B cell (primary cell): ENCODE data around the gene CFAP70. TPM values are rescaled to one million over a fixed set of nuclear protein-coding genes. Genes with fewer than 3 reads are reported as not detected.

ENCODE experiments used
- ATAC-seq: fragments of 200-7000 bp; cut with Tn5 transposase; one replicate; pipeline ENCODE4 v1.10.0; 2021; ENCODE audit warnings: low read depth, mild to moderate bottlenecking, moderate number of reproducible peaks, moderate library complexity
- CTCF ChIA-PET: fragments of 350-600 bp; sonication (Branson Sonifier 250); formaldehyde crosslinking; loops from one replicate; lab custom pipeline; 2021; ENCODE audit warnings: antibody characterized with exemption, inconsistent platforms; lab: Charles Lee
- POLR2A ChIA-PET: fragments of 350-600 bp; sonication (Branson Sonifier 250); formaldehyde crosslinking; loops from one replicate; lab custom pipeline; 2021; ENCODE audit warnings: antibody characterized with exemption; lab: Charles Lee
- DNase-seq: peaks from one replicate; pipeline ENCODE4 v3.0.0; 2013
- H2AFZ ChIP-seq: 2 replicates; pipeline ENCODE4 v1.6.1; 2012; ENCODE audit warnings: mild to moderate bottlenecking, low read depth, low read length; ENCODE audit not compliant: insufficient read depth, poor library complexity, severe bottlenecking
- H3K27ac ChIP-seq, 2 donors: 1 replicate in 1 of 2; 2 replicates in 1 of 2; pipeline ENCODE4 v1.5.1; 2012 to 2013; ENCODE audit warnings: low read length in 2 of 2, mild to moderate bottlenecking in 2 of 2, moderate library complexity in 1 of 2
- H3K27me3 ChIP-seq, 4 experiments: fragments of 200-600 bp in 1 of 4; sonication (generic) in 1 of 4; replicated peaks in 1 of 4; 1 replicate in 2 of 4; 2 replicates in 2 of 4; pipeline versions ENCODE4 v1.6.1 to v1.7.0; 2013 to 2016; ENCODE audit warnings: low read length in 3 of 4, mild to moderate bottlenecking in 2 of 4, mixed read lengths in 1 of 4, moderate library complexity in 1 of 4; ENCODE audit not compliant: insufficient read depth in 4 of 4, control insufficient read depth in 3 of 4; ENCODE audit errors: control extremely low read depth in 1 of 4
- H3K36me3 ChIP-seq, 2 experiments: replicated peaks in 1 of 2; 1 replicate in 1 of 2; 2 replicates in 1 of 2; pipeline versions ENCODE4 v1.6.1 to v1.7.1; 2013; ENCODE audit warnings: low read length in 1 of 2; ENCODE audit not compliant: insufficient read depth in 2 of 2, control insufficient read depth in 1 of 2; ENCODE audit errors: control extremely low read depth in 1 of 2, extremely low read depth in 1 of 2
- H3K4me1 ChIP-seq, 2 donors: fragments of 200-600 bp in 1 of 2; sonication (generic) in 1 of 2; 1 replicate in 1 of 2; 2 replicates in 1 of 2; pipeline versions ENCODE4 v1.5.1 to v1.6.1; 2013 to 2017; ENCODE audit warnings: low read length in 2 of 2; ENCODE audit not compliant: control insufficient read depth in 2 of 2, insufficient read depth in 2 of 2
- H3K4me2 ChIP-seq: replicated peaks from 2 replicates; pipeline ENCODE3; 2012; ENCODE audit warnings: mild to moderate bottlenecking, low read depth, low read length; ENCODE audit not compliant: poor library complexity, severe bottlenecking
- H3K4me3 ChIP-seq, 5 experiments: fragments of 200-600 bp in 1 of 5; sonication (generic) in 1 of 5; 1 replicate in 3 of 5; 2 replicates in 2 of 5; pipeline versions ENCODE4 v1.5.1 to v1.7.0; 2011 to 2016; ENCODE audit warnings: low read length in 4 of 5, mild to moderate bottlenecking in 4 of 5, low read depth in 2 of 5, control low read depth in 1 of 5, moderate library complexity in 1 of 5; ENCODE audit not compliant: insufficient read depth in 1 of 5; ENCODE audit errors: control extremely low read depth in 1 of 5, extremely low read depth in 1 of 5
- H3K79me2 ChIP-seq: fragments of 200-600 bp; sonication (generic); one replicate; pipeline ENCODE4 v1.6.0; 2016; ENCODE audit warnings: low read length; ENCODE audit not compliant: control insufficient read depth, insufficient read depth
- H3K9ac ChIP-seq: fragments of 200-600 bp; sonication (generic); 2 replicates; pipeline ENCODE4 v1.6.1; 2017; ENCODE audit warnings: mild to moderate bottlenecking, low read length, moderate library complexity
- H3K9me3 ChIP-seq, 3 donors: one replicate each; pipeline versions ENCODE4 v1.6.1 to v1.7.1; 2013; ENCODE audit warnings: low read length in 2 of 3; ENCODE audit not compliant: control insufficient read depth in 2 of 3, insufficient read depth in 1 of 3; ENCODE audit errors: control extremely low read depth in 1 of 3
- H4K20me1 ChIP-seq: 2 replicates; pipeline ENCODE4 v1.6.0; 2012; ENCODE audit warnings: mild to moderate bottlenecking, low read length; ENCODE audit not compliant: insufficient read depth, control insufficient read depth, poor library complexity, severe bottlenecking
- H3K27ac Mint-ChIP-seq: one replicate; pipeline ENCODE4 v1.8.0; 2021; ENCODE audit warnings: mixed read lengths
- H3K27me3 Mint-ChIP-seq: one replicate; pipeline ENCODE4 v1.8.0; 2021; ENCODE audit warnings: mixed read lengths
- H3K4me1 Mint-ChIP-seq: one replicate; pipeline ENCODE4 v1.8.0; 2021; ENCODE audit warnings: mixed read lengths
- H3K4me3 Mint-ChIP-seq: one replicate; pipeline ENCODE4 v1.8.0; 2021; ENCODE audit warnings: mixed read lengths
- H3K9me3 Mint-ChIP-seq: one replicate; pipeline ENCODE4 v1.8.0; 2022; ENCODE audit warnings: mixed read lengths; ENCODE audit not compliant: insufficient read depth
- CTCF ChIP-seq: fragments of 200-600 bp; IDR thresholded peaks from one replicate; pipeline ENCODE4 v1.8.0; 2022; ENCODE audit warnings: antibody characterized with exemption, mild to moderate bottlenecking
- EZH2 ChIP-seq: IDR thresholded peaks from 2 replicates; pipeline ENCODE4 v1.6.1; 2012; ENCODE audit warnings: borderline replicate concordance, low read depth, mild to moderate bottlenecking, moderate library complexity, low read length; ENCODE audit not compliant: insufficient read depth, poor library complexity, severe bottlenecking
- WGBS: methylation state at CpG from one replicate; pipeline ENCODE4 v1.1.5; 2013; ENCODE audit warnings: missing lambda C conversion rate; ENCODE audit not compliant: insufficient coverage; 5-methylcytosine and 5-hydroxymethylcytosine counted together
- intact Hi-C: fragments of 100-400 bp; cut with micrococcal nuclease; formaldehyde crosslinking; loops from one replicate; pipeline ENCODE4 v1.10.0; 2022
- polyA plus RNA-seq: library from polyadenylated mRNA; depleted of rRNA; stranded (reverse); fragments of >200 nt; gene quantifications from 2 replicates; pipeline ENCODE4 v1.2.3, GENCODE V29; 2012
- total RNA-seq, 2 donors: library from RNA; stranded (reverse); fragments of 120-200 nt in 1 of 2; gene quantifications; 1 replicate in 1 of 2; 2 replicates in 1 of 2; pipeline versions ENCODE4 v1.2.3 to v1.2.4, GENCODE V29; 2013 to 2022

Gene CFAP70
- total and polyA plus RNA-seq, 2 donors (not counting 1 experiment from before 2014, with no cell fraction given): 1.6 to 3.6 TPM

DNA sequence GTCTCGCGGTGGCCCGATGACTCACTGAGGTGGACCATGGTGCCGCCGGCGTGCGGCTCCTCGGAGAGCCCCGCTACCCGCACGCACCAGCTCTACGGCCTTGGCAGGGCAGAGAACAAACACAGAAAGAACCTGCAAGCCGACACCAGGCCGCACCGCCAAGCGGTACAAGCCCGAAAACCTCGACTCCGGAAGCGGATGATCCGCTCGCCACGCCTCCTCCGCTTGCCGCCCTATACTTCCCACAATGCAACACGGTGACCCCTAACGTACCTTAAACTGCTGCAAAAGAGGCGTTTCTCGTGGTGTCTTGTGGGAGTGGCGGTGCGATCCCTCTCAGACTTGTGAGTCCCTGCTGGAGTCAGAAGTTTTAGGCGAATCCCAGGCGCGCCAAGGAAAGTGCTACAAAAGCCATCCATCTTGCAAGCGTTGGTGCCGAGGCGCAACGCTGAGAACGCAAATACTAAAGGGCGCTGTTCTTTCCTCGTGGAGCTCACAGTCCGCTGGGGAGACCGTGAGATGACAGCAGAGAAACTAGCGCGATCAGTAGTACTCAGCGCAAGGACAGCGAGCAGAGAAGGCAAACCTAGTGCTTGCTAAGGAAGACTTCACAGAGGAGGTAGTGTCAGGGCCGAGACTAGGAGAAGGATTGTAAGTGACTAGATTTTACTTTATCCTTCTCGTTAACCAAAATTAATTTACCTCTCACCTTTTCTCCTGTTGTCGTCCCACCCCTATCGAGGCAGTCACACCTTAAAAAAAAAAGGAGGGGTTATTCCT is 106.0 kb downstream of the CFAP70 start, which contains the start of gene MRPS16:
TSS of gene MRPS16 (minus strand) at position 200 of the 780 bp plus-strand sequence. CDS start at position 38, 162 bp downstream.
- DNase-seq: peak; percentile 95
- peak within 1 kb of the TSS; percentile 83 to 92 for H3K27ac ChIP-seq
- peak within 1 kb of the TSS; percentile 100 for H3K4me3 Mint-ChIP-seq
- peaks cover 43% of the 10 kb centered on the region for H3K4me1 Mint-ChIP-seq
- peak within 1 kb of the TSS; percentile 89 for H3K4me2 ChIP-seq
- POLR2A ChIA-PET: interaction anchor here (0.6 to 1.5 kb wide), 3 partner anchors 156 to 481 kb away, joined by 3 to 6 read pairs (median 5); partner anchors contain the start of gene P4HA1
- peak within 1 kb of the TSS; percentile 90 for H3K27ac Mint-ChIP-seq
- peak; percentile 90 for ATAC-seq
- peak within 1 kb of the TSS; percentile 89 for H2AFZ ChIP-seq
- H3K9ac ChIP-seq: peak within 1 kb of the TSS; percentile 89
- no peaks in the 10 kb centered on the region for H3K9me3 Mint-ChIP-seq
- H3K27me3 ChIP-seq: no peaks in the 10 kb centered on the region
- peak within 1 kb of the TSS; percentile 76 to 98 (median 90) for H3K4me3 ChIP-seq
- H3K79me2 ChIP-seq: peaks cover 44% of the 10 kb centered on the region
- no peak for TF ChIP-seq CTCF
- no peak for TF ChIP-seq EZH2
- no peaks in the 10 kb centered on the region for H3K27me3 Mint-ChIP-seq
- H3K4me1 ChIP-seq: peaks cover 23 to 28% of the 10 kb centered on the region in 2 donors
- CTCF ChIA-PET: interaction anchor here (1.2 kb wide), 1 partner anchor 11 kb away, joined by 3 read pairs; no protein-coding TSS in a partner anchor
- intact Hi-C loops: loop anchor here (1.0 to 10.0 kb wide), 7 partner anchors 84 to 1858 kb away; partner anchors contain the start of genes CFAP70, ECD, FAM149B1 and NUDT13
- no peaks in the 10 kb centered on the region for H4K20me1 ChIP-seq
- no peaks in the 10 kb centered on the region for H3K36me3 ChIP-seq
- WGBS: under 1% methylated on average over 46 of the region's 51 CpGs
- H3K9me3 ChIP-seq: no peaks in the 10 kb centered on the region
